Right lobe of liver (tissue), 6 donors: ENCODE measurements around the gene MCAM. TPM values are rescaled to one million over a fixed set of nuclear protein-coding genes. Genes with fewer than 3 reads are reported as not detected.
A peak's percentile ranks its signal among the peaks of the same experiment; 100 is the strongest.

Source experiments
- ATAC-seq, 4 donors: fragments of 200-7000 bp; cut with Tn5 transposase; one replicate each; pipeline ENCODE4 v1.9.1; 2020; ENCODE audit warnings: mild to moderate bottlenecking in 4 of 4, moderate library complexity in 4 of 4
- DNase-seq, 3 donors: peaks; one replicate each; pipeline ENCODE4 v3.0.0-alpha.2; 2020
- H3K27ac ChIP-seq, 3 donors: fragments of 200-600 bp; one replicate each; pipeline ENCODE4 v1.8.0; 2022
- H3K27me3 ChIP-seq, 2 donors: fragments of 200-600 bp; one replicate each; pipeline ENCODE4 v1.8.0; 2022
- H3K36me3 ChIP-seq, 4 donors: fragments of 200-600 bp; sonication (generic) in 1 of 4; one replicate each; pipeline versions ENCODE4 v1.5.1 to v1.8.0; 2017 to 2022; ENCODE audit warnings: control low read depth in 1 of 4
- H3K4me1 ChIP-seq, 4 donors: fragments of 200-600 bp; sonication (generic) in 1 of 4; one replicate each; pipeline versions ENCODE4 v1.5.1 to v1.8.0; 2017 to 2022; ENCODE audit warnings: control low read depth in 1 of 4
- H3K4me3 ChIP-seq, 3 donors: fragments of 200-600 bp; one replicate each; pipeline ENCODE4 v1.8.0; 2022
- H3K9me3 ChIP-seq, 4 donors: fragments of 200-600 bp; sonication (generic) in 1 of 4; one replicate each; pipeline versions ENCODE4 v1.5.1 to v1.8.0; 2017 to 2022; ENCODE audit warnings: control low read depth in 1 of 4
- POLR2A ChIP-seq: fragments of 450-650 bp; IDR thresholded peaks from one replicate; pipeline ENCODE4 v1.6.1; 2017; ENCODE audit warnings: antibody characterized with exemption, mild to moderate bottlenecking
- WGBS: methylation state at CpG from one replicate; pipeline ENCODE4 v1.1.6; 2018; ENCODE audit warnings: low coverage, low lambda C conversion rate; ENCODE audit not compliant: insufficient coverage; ENCODE audit errors: missing lambda C conversion rate; 5-methylcytosine and 5-hydroxymethylcytosine counted together
- intact Hi-C, 2 donors: fragments of 100-400 bp; cut with DNase I; formaldehyde crosslinking; loops; one replicate each; pipeline versions ENCODE4 v1.11.2 to v1.14.1; 2022
- total RNA-seq, 6 experiments: library from RNA; depleted of rRNA in 2 of 6; stranded (reverse); fragments of >200 nt in 2 of 6; fragmentation: NEBNext Ultra II Directional in 3 of 6; extraction: Animal tissue kit (Norgen Biotek cat#: 25700) in 3 of 6; gene quantifications; one replicate each; pipeline versions ENCODE4 v1.1.0 to v1.2.4, GENCODE V29; 2016 to 2023
- TF ChIP-seq, protein P1 (sequence below), 4 donors: fragments of 200-600 bp in 3 of 4; fragments of 450-650 bp in 1 of 4; IDR thresholded peaks; one replicate each; pipeline versions ENCODE4 v1.5.1 to v1.8.0; 2016 to 2022; ENCODE audit warnings: antibody characterized with exemption in 4 of 4, mild to moderate bottlenecking in 2 of 4
- donor health status: DM: no; HTN: yes; CAD: no.
- donor health status: DM: no; HTN: no; CAD: no.
- donor health status: DM: no; HTN: no; CAD: no.
- donor health status: DM: no; HTN: yes; CAD: no.
- donor health status: DM: no; HTN: yes; CAD: no.

The MCAM gene
- total RNA-seq, 6 experiments from 2014 or later = 1.8 to 28.7 (median 12.5) TPM

DNA sequence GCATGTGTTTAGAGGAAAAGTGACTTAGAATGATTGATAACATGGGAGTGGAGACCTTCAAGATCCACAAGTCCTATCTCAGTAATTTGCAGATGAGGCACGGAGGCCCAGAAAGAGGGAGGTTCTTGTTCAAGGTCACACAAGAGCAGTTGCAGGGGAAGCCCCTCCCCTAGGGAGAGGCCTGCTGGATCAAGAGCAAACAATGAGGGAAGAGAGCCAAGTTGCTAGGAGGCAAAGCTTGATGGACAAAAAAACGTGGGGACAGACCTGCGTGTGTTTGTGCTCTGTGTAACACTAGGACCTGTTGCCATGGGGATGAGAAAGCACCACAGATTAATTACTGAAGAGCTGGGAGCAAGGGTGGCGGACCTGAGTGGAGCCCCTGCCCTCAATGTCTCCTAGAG is 35.9 kb upstream of the MCAM start:
- DNase-seq (no peak), ATAC-seq (peak; percentile 43 to 61 (median 48))
- peaks cover 0 to 16% (median 0%) of the 10 kb centered on the region in 4 donors for H3K36me3 ChIP-seq
- H3K4me3 ChIP-seq = no peak overlapping the region
- no peak for TF ChIP-seq POLR2A
- TF ChIP-seq, protein P1, sequence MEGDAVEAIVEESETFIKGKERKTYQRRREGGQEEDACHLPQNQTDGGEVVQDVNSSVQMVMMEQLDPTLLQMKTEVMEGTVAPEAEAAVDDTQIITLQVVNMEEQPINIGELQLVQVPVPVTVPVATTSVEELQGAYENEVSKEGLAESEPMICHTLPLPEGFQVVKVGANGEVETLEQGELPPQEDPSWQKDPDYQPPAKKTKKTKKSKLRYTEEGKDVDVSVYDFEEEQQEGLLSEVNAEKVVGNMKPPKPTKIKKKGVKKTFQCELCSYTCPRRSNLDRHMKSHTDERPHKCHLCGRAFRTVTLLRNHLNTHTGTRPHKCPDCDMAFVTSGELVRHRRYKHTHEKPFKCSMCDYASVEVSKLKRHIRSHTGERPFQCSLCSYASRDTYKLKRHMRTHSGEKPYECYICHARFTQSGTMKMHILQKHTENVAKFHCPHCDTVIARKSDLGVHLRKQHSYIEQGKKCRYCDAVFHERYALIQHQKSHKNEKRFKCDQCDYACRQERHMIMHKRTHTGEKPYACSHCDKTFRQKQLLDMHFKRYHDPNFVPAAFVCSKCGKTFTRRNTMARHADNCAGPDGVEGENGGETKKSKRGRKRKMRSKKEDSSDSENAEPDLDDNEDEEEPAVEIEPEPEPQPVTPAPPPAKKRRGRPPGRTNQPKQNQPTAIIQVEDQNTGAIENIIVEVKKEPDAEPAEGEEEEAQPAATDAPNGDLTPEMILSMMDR (IDR thresholded peaks at IDR 0.05) = no peak
- WGBS = 0% methylated on average over 3 of the region's 4 CpGs
- intact Hi-C loops = no loop called here
- H3K4me1 ChIP-seq = peaks cover 0 to 33% (median 0%) of the 10 kb centered on the region in 4 donors
- H3K27ac ChIP-seq = no peak overlapping the region
- H3K27me3 ChIP-seq = no peaks in the 10 kb centered on the region
- H3K9me3 ChIP-seq = no peaks in the 10 kb centered on the region

DNA sequence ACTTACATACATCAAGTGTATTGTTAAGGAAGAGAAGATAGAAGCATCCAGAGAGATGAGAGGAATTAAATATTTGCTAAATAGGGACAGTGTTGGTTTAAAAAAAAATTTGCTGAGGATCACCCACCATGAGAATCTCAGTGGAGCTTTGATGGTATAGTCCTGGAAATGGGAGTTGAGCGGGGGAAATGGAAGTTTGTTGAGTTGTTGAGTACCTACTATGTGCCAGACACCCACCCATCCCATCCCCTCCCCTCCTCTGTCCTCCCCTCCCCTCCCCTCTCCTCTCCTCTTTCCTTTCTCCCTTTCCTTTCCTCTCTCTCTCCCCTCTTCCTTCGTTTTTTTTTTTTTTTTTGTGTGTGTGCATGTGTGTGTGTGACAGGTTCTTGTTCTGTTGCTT is 34.3 kb upstream of the MCAM start:
- Histone ChIP-seq H3K27me3 (no peaks in the 10 kb centered on the region), H3K27ac (no peak overlapping the region), H3K4me3 (no peak overlapping the region), H3K4me1 (peaks cover 0 to 30% (median 0%) of the 10 kb centered on the region in 4 donors), H3K9me3 (no peaks in the 10 kb centered on the region), H3K36me3 (peaks cover 0 to 4% (median 0%) of the 10 kb centered on the region in 4 donors)
- DNase-seq (no peak), ATAC-seq (no peak)
- intact Hi-C loops = no loop called here
- TF ChIP-seq, protein P1 (IDR thresholded peaks at IDR 0.05) = no peak
- no peak for TF ChIP-seq POLR2A
- 51% methylated on average over 2 of the region's 2 CpGs for WGBS

DNA sequence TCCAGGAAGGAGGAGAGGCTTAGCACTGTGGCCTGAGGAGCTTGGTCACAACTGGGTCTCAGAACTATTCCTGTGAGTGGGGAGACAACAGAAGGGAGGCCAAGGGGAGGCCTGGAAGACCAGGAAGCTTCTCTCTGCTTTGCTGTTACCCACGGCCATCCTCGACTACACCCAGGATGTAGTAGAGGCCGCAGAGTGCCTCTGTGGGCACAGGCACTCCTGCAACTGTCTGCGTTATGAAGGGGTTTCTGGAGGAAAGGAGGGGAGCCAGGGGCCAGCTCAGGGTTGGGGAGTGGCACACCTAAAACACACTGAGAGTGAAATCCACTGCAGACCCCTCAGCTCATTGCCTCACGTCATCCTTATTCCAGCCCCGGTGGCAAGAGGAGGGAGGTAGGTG is 33.4 kb upstream of the MCAM start:
- TF ChIP-seq, protein P1 (IDR thresholded peaks at IDR 0.05) = no peak
- TF ChIP-seq POLR2A = no peak
- no peak overlapping the region for H3K27ac ChIP-seq
- ATAC-seq (no peak), DNase-seq (peak in 1 of 3 donors; percentile 20)
- no peak overlapping the region for H3K4me3 ChIP-seq
- no peaks in the 10 kb centered on the region for H3K36me3 ChIP-seq
- intact Hi-C loops = no loop called here
- no peaks in the 10 kb centered on the region for H3K9me3 ChIP-seq
- 57% methylated on average over 1 of the region's 6 CpGs for WGBS
- no peaks in the 10 kb centered on the region for H3K27me3 ChIP-seq
- peaks cover 0 to 20% (median 0%) of the 10 kb centered on the region in 4 donors for H3K4me1 ChIP-seq

DNA sequence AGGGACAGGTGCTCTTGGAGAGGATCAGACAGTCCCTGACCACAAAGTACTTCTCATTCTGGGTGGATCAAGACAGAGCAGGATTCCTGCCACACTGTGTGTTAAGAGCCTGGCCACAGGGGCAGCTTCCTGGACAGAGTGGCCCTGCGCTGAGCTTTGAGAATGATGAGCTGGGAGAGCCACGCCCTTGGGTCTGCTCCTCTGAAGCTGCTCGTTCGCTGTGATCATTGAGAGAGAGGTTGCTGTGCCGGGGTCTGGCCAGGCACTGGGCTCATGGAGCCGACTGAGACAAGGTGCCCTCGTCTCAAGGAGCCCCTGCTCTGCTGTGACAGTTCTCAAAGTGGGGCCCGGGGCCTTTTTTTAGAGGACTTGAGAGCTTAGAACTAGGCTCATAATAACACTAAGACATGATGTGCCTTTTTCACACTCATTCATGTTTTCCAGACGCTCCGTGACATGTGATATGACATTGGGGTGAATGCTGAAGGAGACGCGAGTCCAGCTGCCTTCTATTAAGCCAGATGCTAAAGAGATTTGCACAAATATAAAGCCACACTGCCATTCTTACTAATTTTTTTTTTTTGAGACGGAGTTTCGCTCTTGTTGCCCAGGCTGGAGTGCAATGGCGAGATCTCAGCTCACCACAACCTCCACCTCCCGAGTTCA is 31.1 kb upstream of the MCAM start:
- DNase-seq (peak in 1 of 3 donors; percentile 34), ATAC-seq (no peak)
- Histone ChIP-seq H3K4me3 (no peak overlapping the region), H3K9me3 (no peaks in the 10 kb centered on the region), H3K27me3 (no peaks in the 10 kb centered on the region), H3K36me3 (no peaks in the 10 kb centered on the region), H3K4me1 (peaks cover 0 to 7% (median 0%) of the 10 kb centered on the region in 4 donors), H3K27ac (no peak overlapping the region)
- TF ChIP-seq, protein P1 (IDR thresholded peaks at IDR 0.05) = no peak
- no peak for TF ChIP-seq POLR2A
- intact Hi-C loops = no loop called here
- 76% methylated on average over 10 of the region's 16 CpGs for WGBS
